ENCODE measurements around the gene ZDHHC14.
"Not testable (repeated sequence)": the region's sequence is repeated elsewhere in the genome, so short reads cannot be mapped to it uniquely, and the experiment has no call there.

Gene ZDHHC14

DNA sequence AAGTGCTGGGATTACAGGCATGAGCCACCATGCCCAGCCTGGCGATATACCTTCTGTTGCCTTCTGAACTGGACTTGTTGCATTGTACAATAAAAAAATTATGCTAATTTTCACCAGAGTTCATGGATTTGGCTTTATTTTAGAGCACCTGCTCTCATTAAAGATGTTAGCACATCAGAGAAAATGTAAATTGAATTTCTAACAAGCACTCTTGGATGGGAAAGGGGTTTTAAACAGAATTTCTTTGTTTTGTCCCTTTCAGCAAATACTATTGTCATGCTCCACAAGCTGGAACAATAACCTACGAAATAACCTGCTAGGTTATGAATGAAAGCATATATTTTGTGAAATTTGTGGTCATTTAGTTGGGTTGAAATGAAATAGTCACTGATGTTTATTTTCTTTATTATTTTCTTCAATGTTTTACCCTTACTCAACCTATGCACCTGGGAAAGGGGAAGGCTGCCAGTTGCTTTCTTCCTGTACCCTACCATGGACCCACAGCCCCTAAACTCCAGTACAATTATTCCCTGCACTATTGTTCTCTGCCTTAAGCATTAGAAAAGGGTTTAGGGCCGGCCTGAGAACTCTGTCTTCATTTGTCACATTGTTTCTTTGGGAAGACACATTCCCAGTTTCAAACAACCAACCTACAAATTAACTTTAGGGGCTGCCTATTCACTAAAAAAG is 22.2 kb downstream of the ZDHHC14 start:
- no peak for DNase-seq (ENCODE audit: extremely low read depth in 1 of 2, low read depth in 1 of 2)

DNA sequence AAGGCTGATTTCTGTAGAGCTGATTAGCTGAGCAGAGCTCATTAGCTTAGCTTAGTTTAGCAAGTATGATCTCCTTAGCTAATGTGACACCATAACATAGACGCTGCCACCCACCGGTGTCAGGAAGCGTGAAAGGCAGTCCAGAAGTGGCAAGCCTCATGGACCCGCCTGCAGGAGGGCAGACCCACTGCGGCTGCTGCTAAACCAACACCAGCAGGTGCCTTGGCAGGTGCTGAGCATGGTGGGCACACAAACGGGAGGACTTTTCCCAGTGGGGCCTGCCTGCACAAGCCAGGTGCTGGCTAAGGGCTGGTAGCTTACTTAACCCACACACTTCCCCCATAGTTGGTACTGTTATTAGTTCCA is 22.7 kb downstream of the ZDHHC14 start:
- DNase-seq (ENCODE audit: extremely low read depth in 1 of 2, low read depth in 1 of 2), result no peak

DNA sequence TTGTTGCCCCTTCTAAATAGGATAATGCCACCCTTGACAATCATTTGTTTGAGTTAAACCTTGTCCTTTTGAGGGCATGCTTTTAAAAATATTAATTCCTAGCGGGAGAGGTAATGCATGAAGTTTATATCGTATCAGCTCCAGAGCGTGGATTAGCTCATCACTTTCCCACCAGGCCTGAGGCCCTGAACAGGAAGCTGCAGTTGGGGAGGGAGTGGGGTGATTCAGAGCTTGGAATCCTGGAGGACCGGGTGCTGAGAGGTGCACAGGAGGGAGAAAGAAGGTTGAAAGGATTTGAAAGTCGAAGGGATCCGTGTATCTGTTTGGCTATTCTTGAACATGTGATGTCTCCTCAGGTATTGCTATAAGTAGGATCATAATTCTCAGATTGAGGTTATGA is 25.0 kb downstream of the ZDHHC14 start:
- DNase-seq (ENCODE audit: extremely low read depth in 1 of 2, low read depth in 1 of 2), result no peak

DNA sequence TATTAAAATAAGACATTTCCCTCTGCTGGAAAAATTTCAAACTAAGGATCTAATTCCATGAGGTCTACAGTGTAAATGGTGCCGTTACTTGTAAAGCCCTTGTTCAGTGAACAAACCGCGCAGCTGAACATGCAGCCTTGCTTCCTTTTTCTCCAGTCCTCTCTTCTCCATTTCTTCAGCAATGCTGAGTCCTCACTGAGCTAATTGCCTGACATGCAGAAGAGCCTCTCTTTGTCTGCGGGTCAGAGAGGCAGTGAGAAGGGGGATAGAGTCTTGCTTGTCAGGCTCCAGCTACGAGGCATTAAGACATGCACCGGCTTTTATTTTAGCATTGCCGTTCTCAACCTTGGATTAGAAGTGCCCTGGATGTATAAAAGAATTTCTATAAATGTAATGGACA is 25.7 kb downstream of the ZDHHC14 start:
- no peak for DNase-seq (ENCODE audit: extremely low read depth in 1 of 2, low read depth in 1 of 2)

DNA sequence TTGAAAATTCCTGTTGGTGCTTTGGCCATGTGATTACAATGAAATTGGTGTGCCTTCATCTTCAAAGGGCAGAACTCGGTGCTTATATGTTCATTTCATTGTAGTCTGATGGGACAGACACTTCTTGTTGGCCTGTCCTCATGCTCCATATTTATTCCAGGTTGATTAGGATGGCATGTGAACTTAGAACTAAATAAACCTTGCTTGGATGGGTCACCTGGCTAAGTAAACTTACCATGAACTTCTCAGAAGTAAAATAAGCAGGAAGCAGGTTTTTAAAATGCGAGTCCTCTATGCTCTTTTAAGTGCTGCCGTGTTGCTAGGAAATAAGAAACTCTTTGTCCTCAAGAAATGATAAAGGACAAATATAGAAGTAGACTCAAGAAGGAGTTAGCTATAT is 26.7 kb downstream of the ZDHHC14 start:
- no peak for DNase-seq (ENCODE audit: extremely low read depth in 1 of 2, low read depth in 1 of 2)

DNA sequence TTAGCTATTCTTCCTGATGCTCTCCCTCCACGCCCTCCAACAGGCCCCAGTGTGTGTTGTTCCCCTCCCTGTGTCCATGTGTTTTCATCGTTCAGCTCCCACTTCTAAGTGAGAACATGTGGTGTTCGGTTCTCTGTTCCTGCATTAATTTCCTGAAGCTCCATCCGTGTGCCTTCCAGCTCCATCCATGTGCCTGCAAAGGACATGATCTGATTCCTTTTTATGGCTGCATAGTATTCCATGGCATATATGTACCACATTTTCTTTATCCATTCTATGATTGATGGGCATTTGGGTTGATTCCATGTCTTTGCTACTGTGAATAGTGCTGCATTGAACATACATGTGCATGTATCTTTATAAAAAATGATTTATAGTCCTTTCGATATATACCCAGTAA is 27.4 kb downstream of the ZDHHC14 start:
- DNase-seq (ENCODE audit: extremely low read depth in 1 of 2, low read depth in 1 of 2), result not testable (repeated sequence)

DNA sequence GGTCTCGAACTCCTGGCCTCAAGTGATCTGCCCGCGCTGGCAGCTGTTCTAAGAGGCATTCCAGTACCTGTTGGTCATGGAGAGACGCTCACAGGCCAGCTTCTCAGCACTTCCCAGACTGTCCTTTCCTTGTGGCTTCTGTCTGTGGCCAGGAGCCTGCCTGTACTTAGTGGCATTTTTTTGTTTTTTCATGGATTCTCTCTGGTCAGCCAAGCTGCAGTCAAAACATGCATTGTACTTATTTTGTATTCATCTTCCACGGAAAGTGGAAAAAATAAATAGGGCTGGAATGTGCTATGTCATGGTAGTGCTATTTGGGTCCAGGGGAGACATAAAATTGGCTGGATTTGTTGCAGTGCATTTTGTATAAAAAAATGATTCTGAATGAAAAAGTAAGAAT is 29.1 kb downstream of the ZDHHC14 start:
- DNase-seq (ENCODE audit: extremely low read depth in 1 of 2, low read depth in 1 of 2), result no peak

DNA sequence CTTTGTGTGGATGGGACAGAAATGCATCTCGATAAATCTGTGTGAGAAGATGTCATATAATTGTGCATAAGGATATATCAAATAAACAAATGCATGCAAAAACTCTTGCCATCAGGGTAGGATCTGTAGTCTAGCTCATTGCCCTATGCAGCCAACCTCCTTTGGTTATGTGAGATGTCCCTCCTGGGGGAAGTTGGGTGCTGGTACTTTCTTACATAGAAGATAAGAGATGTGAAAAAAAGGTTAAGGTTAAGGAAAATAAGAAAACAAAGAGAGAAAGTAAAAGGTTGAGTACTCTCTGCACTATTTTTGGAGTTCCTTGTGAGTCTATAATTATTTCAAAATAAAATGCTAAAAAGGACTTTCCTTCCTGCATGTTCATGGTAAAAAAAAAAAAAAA is 30.4 kb downstream of the ZDHHC14 start:
- no peak for DNase-seq (ENCODE audit: extremely low read depth in 1 of 2, low read depth in 1 of 2)

DNA sequence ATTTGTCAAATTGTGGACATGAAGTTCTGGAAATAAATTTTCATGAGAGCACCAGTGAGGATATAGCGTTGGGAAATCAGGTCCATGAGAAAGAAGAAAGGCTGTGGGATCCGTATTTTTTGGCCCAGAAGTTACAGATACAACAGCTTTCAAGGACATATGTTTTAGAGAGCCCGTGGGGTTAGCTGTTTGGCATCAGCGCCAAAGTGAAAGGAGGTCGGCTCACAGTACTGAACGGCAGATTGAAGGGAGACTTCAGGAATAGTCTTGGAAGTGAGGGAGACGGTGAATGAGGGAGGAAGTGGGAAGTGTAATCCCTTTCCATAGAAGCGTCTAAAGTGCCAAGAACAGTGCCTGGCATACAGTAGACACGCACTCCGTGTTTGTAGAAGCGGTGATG is 31.8 kb downstream of the ZDHHC14 start:
- DNase-seq (ENCODE audit: extremely low read depth in 1 of 2, low read depth in 1 of 2), result no peak

DNA sequence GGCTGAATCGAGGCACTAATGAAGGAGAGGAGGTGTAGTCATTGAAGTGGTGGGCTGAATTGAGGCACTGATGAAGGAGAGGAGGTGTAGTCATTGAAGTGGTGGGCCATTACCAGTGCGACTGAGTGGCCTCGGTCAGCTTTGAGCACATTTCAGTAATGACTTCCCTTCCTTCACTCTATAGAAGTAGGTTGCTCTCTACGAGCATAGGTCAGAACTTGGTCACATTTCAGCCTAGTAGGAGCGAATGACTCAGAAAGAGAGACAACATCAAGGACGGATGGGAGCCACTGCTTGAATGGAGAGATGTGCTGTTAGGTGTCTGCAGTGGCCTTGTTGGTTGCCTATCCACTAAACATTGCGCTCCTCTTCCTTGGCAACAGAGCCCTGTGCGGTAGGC is 39.5 kb downstream of the ZDHHC14 start:
- no peak for DNase-seq (ENCODE audit: extremely low read depth in 1 of 2, low read depth in 1 of 2)

DNA sequence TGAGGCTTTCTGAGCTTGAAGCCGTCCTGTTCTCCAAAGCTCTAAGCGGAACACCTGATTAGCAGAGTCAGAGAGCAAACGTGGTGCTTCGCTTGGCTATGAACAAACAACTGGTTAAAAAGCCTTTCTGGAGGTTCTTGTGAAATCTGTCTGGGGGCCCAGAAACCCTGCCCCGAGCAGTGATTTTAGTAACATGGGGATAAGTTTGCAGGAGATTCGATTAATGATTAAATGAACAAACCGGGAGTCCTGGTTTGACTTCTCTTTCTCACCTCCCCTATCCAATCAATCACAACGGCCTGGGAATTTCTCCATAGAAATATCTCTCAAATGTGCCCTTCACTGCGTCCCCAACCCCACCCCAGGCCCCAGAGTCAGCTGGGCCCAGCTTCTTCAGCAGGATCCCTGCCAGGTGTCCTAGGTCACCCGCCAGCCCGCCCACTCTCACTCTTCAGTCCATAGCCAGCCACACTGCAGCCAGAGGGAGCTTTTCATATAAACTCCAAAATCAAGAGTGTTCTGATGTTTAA is 43.6 kb downstream of the ZDHHC14 start:
- DNase-seq (ENCODE audit: extremely low read depth in 1 of 2, low read depth in 1 of 2), result no peak

DNA sequence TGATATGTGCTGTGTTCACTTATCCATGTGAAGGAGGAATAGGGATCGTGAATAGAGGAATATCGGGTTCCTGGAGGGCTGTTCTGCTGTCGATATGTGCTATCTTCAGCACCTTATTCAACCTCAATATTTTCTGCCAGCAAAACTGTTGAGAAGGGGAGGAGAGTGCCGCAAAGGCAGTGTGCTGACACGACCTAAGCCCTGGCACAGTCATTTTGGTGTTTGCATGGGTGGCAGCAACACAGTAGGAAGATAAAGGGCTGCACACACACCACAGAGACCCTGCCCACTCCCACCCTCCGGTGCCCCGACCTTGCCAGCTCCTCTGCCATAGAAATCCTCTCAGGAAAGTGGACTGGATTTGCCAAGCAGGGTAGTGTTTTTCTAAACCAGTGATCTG is 47.0 kb downstream of the ZDHHC14 start:
- DNase-seq (ENCODE audit: extremely low read depth in 1 of 2, low read depth in 1 of 2), result no peak

DNA sequence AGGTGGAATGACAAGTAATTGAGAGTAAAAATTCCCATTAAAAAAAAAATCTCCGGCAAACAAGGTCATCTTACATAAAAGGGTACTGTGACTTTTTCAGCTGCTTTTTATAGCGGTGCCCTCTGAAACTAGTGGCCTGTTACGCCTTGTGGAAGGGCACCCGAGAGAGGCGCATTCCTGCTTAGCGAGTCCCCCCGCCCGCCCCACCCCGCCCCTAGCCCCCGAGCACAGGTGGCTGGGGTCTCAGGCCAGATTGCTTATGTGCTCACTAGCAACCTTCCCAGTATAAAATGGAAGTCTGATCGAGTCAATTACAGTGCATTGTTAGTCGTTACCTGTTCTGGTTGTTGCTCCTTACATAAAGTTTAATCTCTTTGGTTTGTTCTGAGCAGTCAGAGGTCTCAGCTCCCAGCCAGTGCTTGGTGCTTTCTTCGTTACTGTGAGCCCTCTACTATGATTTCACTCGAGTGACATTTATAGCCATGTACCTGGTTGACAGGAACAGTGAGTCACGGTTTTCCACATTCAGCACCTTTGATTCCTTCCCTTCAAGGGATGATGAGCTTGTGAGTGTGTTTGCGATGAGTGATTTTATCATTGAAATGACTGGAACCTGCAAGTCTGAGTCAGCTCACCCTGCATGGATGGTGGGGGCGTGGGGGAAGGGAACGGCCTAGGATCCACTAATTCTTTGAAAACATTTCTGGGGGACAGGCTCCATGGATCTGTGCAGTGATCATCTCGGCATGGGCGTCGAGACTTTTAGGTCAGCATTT is 47.6 kb downstream of the ZDHHC14 start:
- DNase-seq (ENCODE audit: extremely low read depth in 1 of 2, low read depth in 1 of 2), result no peak

DNA sequence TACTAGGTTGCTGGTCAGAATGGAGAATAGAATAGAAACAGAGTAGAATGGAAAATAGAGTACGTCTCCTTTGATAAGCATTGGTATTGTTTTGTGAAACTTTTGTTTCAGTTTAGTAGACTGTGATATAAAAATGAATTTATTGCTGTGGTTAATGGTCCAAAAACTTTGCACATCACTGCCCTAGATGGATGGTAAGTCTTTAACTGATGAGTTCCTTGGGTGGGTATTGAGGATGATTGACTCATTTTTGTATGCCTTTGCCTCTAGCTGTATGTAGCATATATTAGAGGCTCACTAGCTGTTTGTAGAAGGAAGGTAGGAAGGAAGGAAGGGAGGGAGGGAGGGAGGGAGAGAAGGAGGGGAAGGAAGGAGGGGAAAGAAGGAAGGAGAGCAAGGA is 48.3 kb downstream of the ZDHHC14 start:
- no peak for DNase-seq (ENCODE audit: extremely low read depth in 1 of 2, low read depth in 1 of 2)

DNA sequence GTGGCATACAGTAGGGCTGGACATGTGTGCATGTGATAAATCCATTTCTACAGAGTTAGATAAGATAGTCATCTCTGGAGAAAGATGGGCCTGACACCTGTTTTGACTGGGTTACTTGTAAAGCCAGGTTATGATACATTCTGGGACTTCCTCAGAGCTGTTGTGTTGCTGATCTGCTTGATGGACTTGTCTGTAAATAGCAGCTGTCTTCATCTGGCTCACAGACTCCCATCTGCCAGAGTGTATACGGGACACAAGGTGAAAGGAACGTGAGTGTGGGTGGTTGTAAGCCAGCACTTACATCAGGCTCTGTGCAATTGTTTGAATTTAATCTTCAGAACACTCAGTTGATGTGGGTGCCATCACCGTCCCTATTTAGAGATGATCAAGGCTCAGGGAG is 49.8 kb downstream of the ZDHHC14 start:
- DNase-seq (ENCODE audit: extremely low read depth in 1 of 2, low read depth in 1 of 2), result no peak

DNA sequence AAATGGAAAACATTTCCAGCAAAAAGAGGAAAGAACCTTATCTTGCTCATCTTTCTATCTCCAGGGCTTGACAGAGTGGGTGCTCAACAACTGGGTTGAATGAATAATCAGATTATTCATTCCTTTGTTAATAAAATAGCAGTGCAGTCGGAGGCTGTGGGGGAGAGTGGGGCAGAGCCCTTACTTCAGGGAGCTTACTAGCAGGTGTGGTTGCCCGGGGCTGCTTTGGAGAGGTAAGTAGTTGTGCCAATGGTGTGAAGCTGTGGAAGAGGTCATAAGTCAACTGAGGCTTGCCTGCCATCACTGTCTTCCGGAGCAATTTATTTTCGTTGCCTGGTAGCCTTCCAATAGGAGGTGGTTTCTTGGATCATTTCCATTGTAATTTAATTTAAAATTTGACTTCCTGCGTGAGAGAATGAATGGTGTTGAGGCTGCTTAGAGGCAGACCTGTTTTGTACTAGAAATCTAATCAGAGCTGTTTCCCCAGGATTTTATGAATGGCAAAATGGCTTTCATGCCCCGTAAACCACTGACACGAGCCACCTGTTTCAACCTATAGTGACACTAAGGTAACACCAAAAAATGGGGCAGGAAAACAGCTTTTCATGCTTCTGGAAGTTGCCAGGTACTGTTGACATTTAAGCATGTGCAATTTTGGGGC is 51.4 kb downstream of the ZDHHC14 start:
- DNase-seq (ENCODE audit: extremely low read depth in 1 of 2, low read depth in 1 of 2), result no peak

DNA sequence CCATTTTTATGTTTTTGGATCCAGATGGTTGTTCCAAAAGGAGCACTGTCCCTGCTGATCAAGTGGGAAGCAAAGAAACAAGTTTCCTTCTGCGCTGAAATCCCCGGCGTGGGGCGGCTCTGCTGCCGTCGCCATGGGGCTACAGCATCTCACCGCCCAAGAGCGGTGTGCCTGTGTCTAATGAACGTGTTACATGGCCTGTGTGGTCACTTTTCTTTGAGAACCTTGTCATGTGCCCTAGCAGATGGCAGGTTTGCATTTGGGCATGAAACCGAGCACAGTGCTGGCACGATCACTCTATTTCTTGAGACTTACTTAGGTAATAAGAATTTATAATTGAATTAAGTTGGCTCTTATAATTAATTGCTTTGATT is 51.9 kb downstream of the ZDHHC14 start:
- DNase-seq (ENCODE audit: extremely low read depth in 1 of 2, low read depth in 1 of 2), result no peak

DNA sequence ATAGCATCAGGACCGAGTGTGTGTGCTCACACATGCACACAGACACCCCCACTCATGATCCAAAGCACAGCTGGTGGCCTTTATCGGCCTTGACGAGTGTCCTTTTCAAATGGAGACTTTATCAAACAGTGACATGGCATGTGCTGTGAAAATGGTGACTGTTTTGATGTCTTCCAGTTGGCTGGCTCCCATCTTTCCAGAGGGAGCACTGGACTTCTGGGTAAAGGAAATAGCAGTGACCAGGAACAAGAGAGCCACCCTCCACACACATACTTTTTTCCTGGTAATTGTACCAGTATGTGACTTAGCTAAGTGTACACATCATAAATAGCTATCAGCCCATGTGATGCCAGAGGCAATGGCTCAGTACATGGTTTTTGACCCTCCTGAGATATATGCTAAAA is 52.7 kb downstream of the ZDHHC14 start:
- DNase-seq (ENCODE audit: extremely low read depth in 1 of 2, low read depth in 1 of 2), result no peak

DNA sequence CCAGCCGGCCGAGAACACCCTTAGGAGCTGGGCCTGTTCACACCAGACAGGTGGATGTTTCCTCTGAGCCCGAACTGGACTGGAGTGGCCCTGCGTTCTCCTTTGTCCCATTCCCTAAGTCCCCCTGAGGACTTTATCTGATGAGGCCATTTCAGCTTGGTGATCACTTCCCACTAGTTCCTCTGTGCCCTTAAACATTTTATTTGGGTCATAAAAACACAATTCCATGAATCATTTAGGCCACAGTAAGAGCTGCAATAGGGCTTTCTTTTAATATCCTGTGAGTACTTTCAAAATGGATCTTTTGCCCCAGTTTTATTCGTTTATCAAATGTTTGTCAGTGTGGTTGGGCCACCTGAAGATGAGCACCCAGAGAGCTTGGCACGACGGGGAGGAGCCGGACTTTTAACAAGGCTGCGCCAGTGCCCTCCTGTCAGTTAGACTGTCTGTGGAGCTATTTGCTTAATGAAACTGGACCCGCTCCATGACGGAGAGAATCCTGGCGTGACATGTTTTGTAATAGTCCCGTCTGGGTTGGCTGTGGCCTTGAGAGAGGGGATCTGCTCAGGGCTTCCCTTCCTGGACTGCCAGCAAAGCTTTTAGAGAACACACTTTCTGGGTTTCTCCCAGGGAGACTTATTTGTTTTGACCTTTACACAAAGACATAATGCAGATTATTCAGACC is 53.5 kb downstream of the ZDHHC14 start:
- no peak for DNase-seq (ENCODE audit: extremely low read depth in 1 of 2, low read depth in 1 of 2)

DNA sequence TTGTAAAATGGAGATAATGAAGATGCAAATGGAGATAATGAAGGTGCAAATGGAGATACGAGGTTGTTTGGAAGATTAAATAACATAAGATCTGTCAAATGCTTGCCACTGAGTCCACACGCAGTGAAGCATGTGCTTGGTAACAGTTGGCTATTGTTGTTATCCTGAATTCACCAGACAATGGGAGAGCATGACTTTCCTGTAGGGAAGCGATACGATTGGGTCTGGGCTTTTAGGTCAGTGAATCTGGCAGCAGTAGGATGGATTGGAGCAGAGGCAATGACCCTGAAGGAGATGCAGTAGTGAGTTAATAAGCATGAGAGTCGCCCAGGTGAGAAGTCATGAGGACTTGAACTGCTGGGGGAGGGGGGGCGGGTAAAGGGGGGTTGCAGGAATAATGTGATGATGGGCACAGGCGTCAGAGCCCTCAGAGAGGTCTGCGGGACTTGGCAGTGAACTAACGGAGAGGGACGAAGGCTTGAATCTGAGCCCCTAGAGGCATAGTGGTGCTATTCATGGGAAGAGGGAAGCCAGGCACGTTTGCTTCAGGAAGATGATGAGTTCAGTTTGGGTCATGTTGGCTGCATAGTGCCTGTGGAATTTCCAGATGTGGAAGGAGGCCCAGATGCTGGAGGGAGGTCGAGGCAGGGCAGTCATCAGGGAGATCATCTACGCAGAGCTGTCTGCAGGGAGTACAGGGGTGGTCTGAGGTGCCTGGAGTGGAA is 55.4 kb downstream of the ZDHHC14 start:
- DNase-seq (ENCODE audit: extremely low read depth in 1 of 2, low read depth in 1 of 2), result no peak

DNA sequence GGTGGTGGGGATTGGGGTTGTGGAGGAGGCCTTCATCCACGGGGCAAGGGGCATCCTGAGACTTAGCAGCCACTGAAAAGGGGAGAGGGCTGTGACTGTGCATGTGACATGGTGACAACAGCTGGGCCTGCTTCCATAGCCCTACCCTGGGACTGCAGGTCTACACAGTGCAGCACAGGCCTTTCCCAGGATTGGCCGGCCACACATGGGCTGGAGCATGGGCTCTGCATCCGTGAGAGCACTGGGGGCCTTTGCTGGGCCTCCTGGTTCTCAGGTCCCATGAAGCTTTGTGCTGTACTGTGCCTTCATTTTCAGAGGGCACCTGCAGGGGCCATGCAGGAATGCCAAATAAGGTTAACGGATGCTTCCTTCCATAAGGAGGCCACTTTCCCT is 56.0 kb downstream of the ZDHHC14 start:
- no peak for DNase-seq (ENCODE audit: extremely low read depth in 1 of 2, low read depth in 1 of 2)
